Fibroblast of lung (primary cell): Measurements from ENCODE around the gene RAB1A.

ENCODE experiments used
- CTCF ChIP-seq, 2 donors: IDR thresholded peaks in 1 of 2; conservative IDR thresholded peaks in 1 of 2; 1 replicate in 1 of 2; 2 replicates in 1 of 2; pipeline ENCODE4 v1.5.1; 2011 to 2012; ENCODE audit warnings: low read length in 2 of 2, control low read depth in 1 of 2, inconsistent platforms in 1 of 2, low read depth in 1 of 2, mild to moderate bottlenecking in 1 of 2
- EZH2 ChIP-seq: IDR thresholded peaks from 2 replicates; pipeline ENCODE4 v1.5.1; 2012; ENCODE audit warnings: low read length, control low read depth, mild to moderate bottlenecking; ENCODE audit errors: missing control alignments

DNA sequence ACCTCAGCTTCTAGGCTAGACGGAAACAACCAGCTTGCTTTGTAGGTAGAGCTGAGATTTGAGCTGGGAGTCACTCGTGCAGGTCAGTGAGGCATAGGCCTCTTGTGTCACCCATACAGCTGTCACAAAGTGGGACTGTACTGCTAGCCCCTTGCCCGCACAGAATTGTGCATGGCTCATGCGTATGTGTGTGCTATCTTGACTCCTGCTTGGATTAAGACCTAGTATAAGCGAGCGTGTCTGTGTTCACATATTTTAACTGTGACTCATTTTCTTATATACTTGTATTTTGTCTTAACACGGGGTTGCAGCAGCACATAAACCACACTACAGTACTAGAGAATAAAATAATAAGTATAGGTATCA is 53.6 kb downstream of the RAB1A start:
- no peak for TF ChIP-seq CTCF (conservative IDR thresholded peaks at IDR 0.05 in 1 of 2, IDR thresholded peaks at IDR 0.05 in 1 of 2; ENCODE audit: low read depth in 1 of 2, low read length in 2 of 2)
- TF ChIP-seq EZH2: no peak
